NCI-H748 (cell line): ENCODE measurements around the gene CA11.
A peak's percentile ranks its signal among the peaks of the same experiment; 100 is the strongest.
"Not testable (repeated sequence)": the region's sequence is repeated elsewhere in the genome, so short reads cannot be mapped to it uniquely, and the experiment has no call there.

Experiments used
- DNase-seq: peaks from one replicate; lab custom pipeline; 2025; ENCODE audit not compliant: unreplicated experiment; lab: John Stamatoyannopoulos, UW

Gene CA11

DNA sequence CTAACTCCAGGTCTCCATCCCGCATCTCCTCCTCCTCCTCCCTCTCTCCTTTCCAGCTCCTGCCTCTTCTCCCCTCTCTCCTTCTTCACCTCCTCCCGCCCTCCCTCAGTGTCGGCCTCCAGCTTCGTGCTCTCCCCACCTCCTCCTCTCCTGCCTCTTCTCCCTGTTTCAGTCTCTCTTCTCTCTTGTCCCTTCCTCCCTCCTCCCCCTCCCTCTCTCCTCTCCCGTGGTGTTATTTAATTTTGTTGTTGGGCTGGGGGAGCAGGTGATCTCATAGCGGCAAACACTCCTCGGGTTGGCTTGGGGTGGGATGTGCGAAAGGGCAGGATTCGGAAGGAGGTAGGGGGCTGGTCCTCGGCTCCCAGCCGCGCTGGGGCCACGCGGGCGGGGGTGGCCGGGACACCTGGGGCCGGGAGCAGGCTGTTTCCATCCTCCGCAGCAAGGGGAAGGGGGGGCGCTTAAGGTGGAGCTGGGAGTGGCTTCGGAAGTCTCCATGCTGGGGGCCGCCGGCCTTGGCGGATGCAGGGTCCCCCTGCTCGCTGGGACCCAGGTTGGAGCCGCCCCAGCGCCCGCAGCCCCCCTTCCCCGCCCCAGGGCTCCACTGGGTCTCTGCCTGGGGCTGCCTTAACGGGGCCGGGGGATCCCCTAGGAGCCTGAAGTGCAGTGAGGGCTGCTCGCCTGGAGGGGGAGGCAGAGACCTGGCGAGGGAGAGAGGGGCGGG, at the start of gene CA11:
Gene CA11, minus strand, starts transcription at position 187 of the 721 bp plus-strand sequence. CDS start 555 bp downstream, outside the sequence.
- DNase-seq, result peak; percentile 94

DNA sequence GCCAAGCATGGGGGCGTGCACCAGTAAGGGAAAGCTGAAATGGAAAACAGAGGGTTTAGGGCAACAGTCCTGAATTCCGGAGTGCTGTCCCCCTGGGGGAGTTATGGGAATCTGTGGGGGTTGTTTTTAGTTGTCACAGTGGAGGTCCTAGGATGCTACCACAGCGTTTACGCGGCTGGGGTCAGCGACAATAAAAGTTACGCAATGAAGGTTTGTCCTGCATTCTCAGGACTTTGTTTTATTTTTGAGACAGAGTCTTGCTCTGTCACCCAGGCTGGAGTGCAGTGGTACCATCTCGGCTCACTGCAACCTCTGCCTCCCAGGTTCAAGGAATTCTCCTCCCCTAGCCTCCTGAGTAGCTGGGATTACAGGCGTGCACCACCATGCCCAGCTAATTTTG, 47.6 kb upstream of the CA11 start:
- DNase-seq, result not testable (repeated sequence)

DNA sequence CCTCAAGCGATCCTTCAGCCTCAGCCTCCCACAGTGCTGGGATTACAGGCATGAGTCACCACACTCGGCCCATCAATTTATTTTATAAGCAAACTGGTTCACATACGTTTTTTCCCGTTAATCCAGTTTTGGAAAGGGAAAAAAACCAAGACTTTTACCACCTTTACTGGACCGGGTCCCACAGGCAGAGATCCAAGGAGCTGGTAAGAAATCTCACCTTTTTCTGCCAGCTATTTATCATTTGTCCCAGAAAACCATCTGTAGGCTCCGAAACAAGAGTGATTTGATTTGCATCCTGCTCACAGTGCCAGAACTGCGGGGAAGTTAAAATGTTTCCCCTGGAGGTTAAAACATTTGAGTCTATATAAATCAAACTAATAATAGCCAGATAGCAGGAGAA, 43.5 kb upstream of the CA11 start:
- DNase-seq, result no peak

GRCh38 chr19:48687776-48688175, 41.8 kb upstream of the CA11 start:
- no peak for DNase-seq

- not testable (repeated sequence) for DNase-seq
These were observed 40.6 kb upstream of the CA11 start for GRCh38 chr19:48686637-48687036.

GRCh38 chr19:48686088-48686487, 40.1 kb upstream of the CA11 start:
- DNase-seq, result peak; percentile 64

DNA sequence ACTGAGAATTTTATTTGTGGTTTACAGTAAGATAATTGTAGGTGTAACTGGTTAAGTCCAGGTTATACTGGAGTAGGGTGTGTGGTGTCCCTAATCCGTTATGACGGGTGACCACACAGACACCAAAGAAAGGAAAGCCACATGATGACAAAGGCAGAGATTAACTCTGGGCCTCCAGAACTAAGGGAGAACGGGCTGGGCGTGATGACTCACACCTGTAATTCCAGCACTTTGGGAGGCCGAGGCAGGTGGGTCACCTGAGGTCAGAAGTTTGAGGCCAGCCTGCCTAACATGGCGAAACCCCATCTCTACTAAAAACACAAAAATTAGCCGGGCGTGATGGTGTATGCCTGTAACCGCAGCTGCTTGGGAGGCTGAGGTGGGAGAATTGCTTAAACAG, 39.6 kb upstream of the CA11 start:
- no peak for DNase-seq

DNA sequence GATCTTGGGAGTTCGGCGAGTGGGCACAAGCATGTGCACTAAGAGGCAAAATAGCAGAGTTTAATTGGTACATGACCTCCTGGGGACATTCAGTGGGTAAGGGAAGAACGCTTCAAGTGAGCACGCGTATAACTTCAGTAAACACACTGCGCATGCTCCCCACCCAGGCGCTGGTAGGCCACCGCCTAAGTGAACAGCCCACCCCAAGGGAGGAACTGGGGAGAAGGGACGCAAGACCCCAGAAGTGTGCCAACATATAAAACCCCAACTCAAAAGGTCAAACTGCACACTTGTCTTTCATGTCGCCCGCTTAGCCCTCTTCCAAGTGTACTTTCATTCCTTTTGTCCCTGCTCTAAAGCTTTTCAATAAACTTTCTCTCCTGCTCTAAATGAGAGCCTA, 37.4 kb upstream of the CA11 start:
- DNase-seq, result peak; percentile 36

- no peak for DNase-seq
These were observed 35.1 kb upstream of the CA11 start for GRCh38 chr19:48681127-48681470.

- DNase-seq, result no peak
These were observed 34.6 kb upstream of the CA11 start for GRCh38 chr19:48680436-48681126.

DNA sequence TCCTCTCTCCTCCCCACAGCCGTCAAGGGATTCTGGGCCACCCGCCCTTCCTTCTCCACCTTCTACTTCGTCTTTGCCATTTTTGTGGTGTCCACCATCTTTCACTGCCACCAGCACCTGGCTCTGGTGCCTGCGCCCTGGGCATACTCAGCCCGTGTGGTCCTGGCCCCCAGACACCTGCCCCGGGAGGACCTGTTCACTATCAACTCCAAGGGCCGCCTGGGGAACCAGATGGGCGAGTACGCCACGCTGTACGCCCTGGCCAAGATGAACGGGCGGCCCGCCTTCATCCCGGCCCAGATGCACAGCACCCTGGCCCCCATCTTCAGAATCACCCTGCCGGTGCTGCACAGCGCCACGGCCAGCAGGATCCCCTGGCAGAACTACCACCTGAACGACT, 34.0 kb upstream of the CA11 start:
- DNase-seq, result not testable (repeated sequence)

- no peak for DNase-seq
These were observed 32.2 kb upstream of the CA11 start for GRCh38 chr19:48678201-48678600.

- DNase-seq, result peak; percentile 73
These were observed 30.9 kb upstream of the CA11 start for GRCh38 chr19:48676887-48677286.

GRCh38 chr19:48676487-48676886, 30.5 kb upstream of the CA11 start:
- DNase-seq, result no peak

DNA sequence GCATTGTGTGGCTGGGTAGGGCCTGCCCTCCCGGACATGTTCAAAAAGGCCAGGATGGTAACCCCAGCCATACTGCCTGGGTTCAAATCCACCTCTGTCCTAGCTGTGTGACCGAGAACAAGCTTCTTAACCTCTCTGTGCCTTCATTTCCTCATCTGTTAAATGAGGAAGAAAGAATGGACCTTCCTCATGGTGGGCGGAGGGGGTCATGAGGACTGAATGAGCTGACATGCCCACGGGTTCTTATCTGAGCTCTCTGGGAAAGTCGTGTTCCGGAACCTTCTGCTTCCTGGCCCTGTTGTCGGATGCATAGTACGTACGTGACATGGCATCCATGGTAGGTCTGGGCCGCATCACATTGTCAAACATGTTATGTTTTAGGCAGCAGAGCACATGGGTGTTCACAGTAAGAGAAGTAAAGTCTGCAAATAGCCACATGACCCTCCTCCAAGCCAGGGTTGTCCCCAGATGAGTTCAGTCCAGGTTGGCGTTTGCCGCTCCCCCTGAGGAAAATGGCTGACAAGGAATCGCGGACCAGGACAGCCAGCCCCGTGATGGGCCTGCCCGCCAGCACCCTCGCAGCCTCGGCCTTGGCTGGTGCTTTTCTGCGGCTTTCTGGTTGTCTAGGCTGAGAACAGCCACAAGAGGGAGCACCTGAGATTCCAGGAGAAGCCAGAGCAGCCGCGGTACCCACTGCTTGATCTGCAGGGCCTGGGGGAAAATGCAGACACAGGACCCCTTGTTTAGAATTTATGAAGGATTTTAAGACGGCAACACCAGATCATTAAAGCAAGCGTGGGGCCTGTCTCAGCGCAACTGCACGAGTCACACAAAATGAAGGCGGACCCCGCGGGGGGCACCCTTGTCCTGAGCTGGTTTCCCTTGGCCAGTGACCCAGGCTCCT, 29.2 kb upstream of the CA11 start:
- DNase-seq, result peak; percentile 85

- DNase-seq, result no peak
These were observed 28.3 kb upstream of the CA11 start for GRCh38 chr19:48674216-48674809.

DNA sequence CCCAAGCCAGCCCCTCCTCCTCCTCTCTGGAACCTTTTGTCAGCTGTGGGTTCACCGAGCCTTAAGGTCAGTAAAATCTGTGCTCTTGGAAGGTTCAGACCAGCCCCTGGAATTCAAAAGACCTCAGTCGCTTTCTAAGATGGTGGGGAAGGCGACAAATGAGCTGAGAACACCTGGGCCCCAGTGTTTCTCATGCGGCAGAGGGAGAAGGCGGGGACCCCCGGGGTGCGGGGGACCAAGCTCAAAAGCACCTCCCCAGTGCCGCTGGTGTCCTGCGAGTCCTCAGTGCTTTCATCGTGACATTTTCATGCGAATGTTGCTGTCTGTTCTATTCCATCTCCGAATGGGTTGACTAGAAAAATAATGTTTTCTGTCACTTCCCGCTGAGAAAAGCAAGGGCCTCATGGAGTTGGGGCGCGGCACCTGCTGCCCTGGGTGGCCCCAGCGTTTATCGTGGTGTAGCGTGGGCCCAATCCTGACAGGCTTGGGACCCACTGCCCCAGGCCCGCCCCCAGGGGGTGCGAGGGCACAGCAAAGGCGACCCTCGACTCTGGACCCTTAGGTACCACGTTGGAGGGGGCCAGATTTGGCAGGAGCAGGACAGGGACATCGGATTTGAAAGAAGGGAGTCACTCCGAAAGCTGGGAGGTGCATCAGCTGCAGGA, 27.6 kb upstream of the CA11 start:
- no peak for DNase-seq

DNA sequence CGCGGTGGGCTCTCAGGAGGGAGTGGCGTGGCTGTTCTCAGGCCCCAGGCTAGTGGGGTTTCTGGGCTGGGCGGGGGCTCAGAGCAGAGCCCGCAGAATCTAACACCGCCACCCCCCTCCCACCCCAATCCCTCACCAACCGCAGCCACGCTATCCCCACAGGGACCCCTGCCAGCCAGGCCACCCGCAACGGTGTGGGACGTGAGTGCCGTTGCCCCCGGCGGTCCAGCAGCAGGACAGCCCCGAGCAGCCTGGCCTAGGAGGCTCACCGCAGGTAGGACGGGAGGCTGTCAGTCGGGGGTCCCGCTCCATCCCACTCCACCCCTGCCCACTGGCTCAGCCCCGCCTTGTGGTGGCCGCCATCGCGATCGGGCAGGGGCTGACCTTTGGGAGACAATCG, 27.0 kb upstream of the CA11 start, which contains the start of gene NTN5:
Gene NTN5, minus strand, starts transcription at position 24 of the 400 bp plus-strand sequence. CDS start 2,031 bp downstream, outside the sequence.
- no peak for DNase-seq

- no peak for DNase-seq
These were observed 25.5 kb upstream of the CA11 start for GRCh38 chr19:48671446-48671995.

GRCh38 chr19:48670699-48671445, 24.9 kb upstream of the CA11 start:
- DNase-seq, result no peak
